Astrocyte of the spinal cord (primary cell): ENCODE measurements around the gene ERICH6B.

ENCODE experiments used
- DNase-seq: peaks from one replicate; pipeline ENCODE4 v3.0.0; 2011; ENCODE audit warnings: low read depth, low spot score
- H3K4me3 ChIP-seq: 2 replicates; pipeline ENCODE4 v1.5.1; 2011; ENCODE audit warnings: low read depth, mild to moderate bottlenecking, low read length, moderate library complexity
- in situ Hi-C: cut with HindIII; loops from 2 replicates; pipeline ENCODE4 v1.10.0; 2017; ENCODE audit warnings: low sequenced_read_pairs
- TF ChIP-seq, protein P1 (sequence below): IDR thresholded peaks from 2 replicates; pipeline ENCODE4 v1.5.1; 2012; ENCODE audit warnings: low read depth, mild to moderate bottlenecking, low read length, inconsistent platforms

Gene ERICH6B

DNA sequence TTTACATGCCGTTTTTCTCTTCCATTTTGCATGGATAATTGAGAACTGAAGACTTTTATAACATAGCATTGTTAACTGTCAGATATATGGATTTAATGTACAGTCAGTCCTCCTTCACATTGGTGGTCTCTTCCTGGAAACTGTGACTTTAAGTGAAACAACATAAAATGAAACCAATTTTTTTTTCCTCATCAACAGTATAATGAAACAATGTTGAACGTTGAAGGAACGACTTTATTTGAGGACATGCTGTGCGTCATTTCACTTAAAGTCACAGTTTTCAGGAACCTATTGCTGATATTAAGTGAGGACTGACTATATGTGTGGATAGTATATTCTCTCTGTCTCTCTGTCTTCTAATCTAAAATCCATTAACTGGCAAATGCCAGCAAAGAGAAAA, 96.0 kb downstream of the ERICH6B start:
- no peak overlapping the region for H3K4me3 ChIP-seq
- TF ChIP-seq, protein P1, sequence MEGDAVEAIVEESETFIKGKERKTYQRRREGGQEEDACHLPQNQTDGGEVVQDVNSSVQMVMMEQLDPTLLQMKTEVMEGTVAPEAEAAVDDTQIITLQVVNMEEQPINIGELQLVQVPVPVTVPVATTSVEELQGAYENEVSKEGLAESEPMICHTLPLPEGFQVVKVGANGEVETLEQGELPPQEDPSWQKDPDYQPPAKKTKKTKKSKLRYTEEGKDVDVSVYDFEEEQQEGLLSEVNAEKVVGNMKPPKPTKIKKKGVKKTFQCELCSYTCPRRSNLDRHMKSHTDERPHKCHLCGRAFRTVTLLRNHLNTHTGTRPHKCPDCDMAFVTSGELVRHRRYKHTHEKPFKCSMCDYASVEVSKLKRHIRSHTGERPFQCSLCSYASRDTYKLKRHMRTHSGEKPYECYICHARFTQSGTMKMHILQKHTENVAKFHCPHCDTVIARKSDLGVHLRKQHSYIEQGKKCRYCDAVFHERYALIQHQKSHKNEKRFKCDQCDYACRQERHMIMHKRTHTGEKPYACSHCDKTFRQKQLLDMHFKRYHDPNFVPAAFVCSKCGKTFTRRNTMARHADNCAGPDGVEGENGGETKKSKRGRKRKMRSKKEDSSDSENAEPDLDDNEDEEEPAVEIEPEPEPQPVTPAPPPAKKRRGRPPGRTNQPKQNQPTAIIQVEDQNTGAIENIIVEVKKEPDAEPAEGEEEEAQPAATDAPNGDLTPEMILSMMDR = no peak
- DNase-seq = no peak
- in situ Hi-C loops = no loop called here

DNA sequence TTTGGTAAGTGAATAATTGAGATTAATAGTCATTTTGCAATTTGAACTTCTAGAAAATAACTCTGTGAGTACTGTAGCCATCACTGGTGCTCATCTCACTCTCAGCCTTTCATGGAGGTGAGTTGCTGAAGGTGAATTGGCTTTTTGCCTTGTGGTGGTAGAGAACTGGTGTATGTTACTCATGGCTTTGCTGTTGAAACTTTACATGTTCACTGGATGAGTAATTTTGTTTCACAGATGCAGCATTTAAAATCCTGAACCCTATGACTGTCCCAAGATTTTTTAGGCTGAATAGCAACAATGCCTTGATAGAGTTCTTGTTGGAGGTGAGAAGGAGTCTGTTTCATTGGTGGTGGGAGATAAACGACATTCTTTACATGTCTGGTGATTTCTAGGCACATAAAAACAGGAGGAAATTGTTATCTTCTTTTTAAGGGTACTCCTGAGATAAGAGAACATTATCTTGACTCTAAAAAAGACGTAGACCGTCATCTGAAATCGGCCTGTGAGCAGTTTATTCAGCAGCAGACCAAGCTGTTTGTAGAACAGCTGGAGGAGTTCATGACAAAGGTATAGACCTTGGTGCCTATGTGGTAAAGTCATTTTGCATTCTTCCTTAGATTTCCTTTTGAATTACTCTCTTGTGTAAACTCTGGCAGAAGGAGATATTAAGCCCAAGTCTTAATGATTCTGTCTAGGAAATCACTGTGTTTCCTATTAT, 96.9 kb downstream of the ERICH6B start:
- DNase-seq = peak; percentile 31
- H3K4me3 ChIP-seq = no peak overlapping the region
- TF ChIP-seq, protein P1 = no peak
- in situ Hi-C loops = no loop called here

DNA sequence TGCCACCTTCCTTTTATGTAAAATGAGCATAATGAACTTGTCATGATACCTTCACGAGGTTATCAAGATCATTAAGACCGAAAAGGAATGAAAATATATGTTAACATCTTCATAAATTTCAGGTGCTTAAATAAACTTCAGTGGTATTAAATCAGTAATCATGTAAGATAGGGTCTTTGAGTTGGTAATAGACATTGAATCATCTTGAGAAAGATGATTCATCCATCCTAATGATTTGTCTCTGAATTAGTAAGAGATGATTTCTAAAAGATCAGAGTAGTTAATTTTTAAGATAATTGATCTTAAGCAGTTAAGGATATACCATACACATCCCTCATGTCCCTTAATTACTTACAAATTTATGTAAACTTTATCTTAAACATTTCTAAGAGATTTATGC, 98.8 kb downstream of the ERICH6B start:
- DNase-seq = no peak
- TF ChIP-seq, protein P1 = no peak

DNA sequence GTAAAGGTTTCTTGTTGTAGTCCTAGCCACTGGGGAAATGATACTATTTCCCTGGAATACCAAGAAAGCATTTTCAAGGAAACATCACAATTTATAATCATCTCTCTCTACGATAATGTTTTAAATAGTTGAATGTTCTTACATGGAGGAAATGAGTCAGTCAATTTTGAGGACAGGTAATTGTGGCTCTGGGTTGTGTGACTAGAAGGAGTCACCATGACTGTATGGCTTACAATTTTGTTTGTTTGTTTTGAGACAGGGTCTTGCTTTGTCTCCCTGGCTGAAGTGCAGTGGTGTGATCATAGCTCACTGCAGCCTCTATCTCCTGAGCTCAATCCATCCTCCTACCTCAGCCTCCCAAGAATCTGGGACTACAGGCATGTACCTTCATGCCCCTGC, 103.4 kb downstream of the ERICH6B start:
- in situ Hi-C loops = no loop called here
- no peak for DNase-seq
- TF ChIP-seq, protein P1 = no peak
- H3K4me3 ChIP-seq = no peak overlapping the region

More for the DNA sequence above, 98.8 kb downstream of the ERICH6B start:
- in situ Hi-C loops = no loop called here
- no peak overlapping the region for H3K4me3 ChIP-seq

DNA sequence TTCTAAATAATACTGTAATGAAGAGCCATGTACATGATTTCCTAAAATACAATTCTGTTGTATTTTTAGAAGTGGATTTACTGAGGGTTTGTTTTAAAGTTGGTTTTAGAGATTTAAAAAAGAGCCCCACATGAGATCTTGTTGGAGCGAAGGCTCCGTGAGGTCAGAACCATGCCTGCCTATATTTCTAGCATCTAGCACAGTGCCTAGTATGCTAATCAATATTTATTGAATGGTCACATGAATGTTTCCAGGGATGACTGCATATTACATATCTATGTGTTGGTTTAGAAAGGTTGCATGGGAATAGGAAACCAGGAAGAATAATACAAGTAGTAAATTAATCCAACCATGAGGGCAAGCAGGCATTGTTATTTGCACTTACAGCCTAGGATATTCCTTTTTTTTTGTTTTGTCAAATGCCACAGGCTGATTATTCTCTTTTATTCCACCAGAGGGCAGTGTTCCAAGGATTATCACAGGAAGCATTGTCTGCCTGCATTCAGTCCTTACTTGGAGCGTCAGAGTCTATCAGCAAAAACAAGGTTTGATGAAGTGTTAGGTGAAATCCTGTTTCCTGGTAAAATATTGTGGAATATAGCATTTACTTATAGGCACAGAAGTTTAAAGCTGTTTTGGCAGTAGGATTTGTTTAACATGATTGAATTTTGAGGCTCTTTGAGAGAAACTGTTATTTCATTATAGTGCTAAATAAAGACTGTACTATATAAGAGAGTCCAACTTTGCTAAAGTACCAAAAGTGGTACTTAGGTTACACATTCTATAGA, 104.0 kb downstream of the ERICH6B start:
- TF ChIP-seq, protein P1 = peak; percentile 77
- in situ Hi-C loops = no loop called here
- peak; percentile 79 for DNase-seq
- no peak overlapping the region for H3K4me3 ChIP-seq

DNA sequence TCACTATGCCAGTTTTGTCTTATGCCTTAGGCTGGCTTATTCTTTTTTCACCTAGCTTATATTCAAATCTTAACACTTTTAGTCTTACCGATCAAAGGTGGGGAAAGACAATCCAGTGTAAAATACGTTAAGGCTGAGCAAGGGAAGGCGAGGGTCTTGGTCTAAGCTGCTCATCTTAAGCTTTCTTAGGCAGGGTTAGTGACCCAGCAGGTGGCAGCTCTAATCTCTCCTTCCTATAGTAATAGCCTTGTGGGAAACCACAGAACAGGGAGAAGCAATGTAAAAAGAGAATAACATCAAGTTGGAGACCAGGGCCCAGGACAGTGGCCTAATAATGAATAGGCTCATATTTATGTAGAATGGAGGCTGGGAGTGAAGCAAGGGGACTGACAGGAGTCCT, 104.9 kb downstream of the ERICH6B start:
- in situ Hi-C loops = no loop called here
- H3K4me3 ChIP-seq = no peak overlapping the region
- no peak for DNase-seq
- TF ChIP-seq, protein P1 = no peak
